ENCODE results near the gene DMPK.

DNA sequence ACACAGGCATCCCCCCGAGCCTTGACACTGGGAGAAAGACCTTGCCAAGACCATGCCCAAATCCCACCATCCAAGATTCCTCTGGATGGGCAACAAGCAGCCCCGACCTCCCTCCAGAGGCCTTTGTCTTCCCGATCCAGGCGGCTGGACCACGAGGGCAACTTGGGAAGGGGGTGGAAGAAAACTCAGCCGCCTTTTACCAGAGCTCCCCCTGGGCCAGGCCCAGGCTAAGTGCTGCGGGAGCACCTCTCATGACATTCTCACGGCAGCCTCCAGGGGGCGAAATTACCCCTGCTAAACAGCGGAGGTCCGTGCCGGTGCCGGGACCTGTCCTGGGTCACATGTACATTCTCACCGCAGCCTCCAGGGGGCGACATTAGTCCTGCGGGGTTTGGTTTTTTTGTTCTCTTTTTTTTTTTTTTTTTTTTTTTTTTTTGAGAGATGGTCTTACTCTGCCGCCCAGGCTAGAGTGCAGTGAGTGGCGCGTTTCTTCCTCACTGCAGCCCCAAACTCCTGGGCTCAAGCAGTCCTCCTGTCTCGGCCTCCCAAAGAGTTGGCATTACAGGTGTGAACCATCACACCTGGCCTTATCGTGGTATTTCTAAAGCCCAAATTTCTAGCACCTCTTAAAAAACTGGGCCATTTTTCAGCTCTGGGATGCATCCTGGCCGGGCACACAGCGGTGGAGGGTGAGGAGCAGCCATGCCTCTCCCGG is 34.9 kb upstream of the DMPK start:
- no peak for TF ChIP-seq CREB5 (CRISPR knock-in tag; IDR thresholded peaks at IDR 0.05; ENCODE audit: low read depth)
- no peak for TF ChIP-seq ZC3H10 (CRISPR knock-in tag; IDR thresholded peaks at IDR 0.05)
- no peak for TF ChIP-seq ZNF565 (CRISPR knock-in tag; conservative IDR thresholded peaks at IDR 0.05; ENCODE audit: low read depth)
- TF ChIP-seq, protein P1, sequence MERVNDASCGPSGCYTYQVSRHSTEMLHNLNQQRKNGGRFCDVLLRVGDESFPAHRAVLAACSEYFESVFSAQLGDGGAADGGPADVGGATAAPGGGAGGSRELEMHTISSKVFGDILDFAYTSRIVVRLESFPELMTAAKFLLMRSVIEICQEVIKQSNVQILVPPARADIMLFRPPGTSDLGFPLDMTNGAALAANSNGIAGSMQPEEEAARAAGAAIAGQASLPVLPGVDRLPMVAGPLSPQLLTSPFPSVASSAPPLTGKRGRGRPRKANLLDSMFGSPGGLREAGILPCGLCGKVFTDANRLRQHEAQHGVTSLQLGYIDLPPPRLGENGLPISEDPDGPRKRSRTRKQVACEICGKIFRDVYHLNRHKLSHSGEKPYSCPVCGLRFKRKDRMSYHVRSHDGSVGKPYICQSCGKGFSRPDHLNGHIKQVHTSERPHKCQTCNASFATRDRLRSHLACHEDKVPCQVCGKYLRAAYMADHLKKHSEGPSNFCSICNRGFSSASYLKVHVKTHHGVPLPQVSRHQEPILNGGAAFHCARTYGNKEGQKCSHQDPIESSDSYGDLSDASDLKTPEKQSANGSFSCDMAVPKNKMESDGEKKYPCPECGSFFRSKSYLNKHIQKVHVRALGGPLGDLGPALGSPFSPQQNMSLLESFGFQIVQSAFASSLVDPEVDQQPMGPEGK (CRISPR knock-in tag; IDR thresholded peaks at IDR 0.05; ENCODE audit: borderline replicate concordance): no peak
- TF ChIP-seq ESRRG (CRISPR knock-in tag; IDR thresholded peaks at IDR 0.05): no peak
- no peak for TF ChIP-seq RARB (CRISPR knock-in tag; IDR thresholded peaks at IDR 0.05)
- TF ChIP-seq ISL1 (CRISPR knock-in tag; IDR thresholded peaks at IDR 0.05): no peak
- no peak for TF ChIP-seq CSDC2 (CRISPR knock-in tag; IDR thresholded peaks at IDR 0.05)
